ENCODE results near the gene CERS6.

The CERS6 gene

GRCh38 chr2:168538133-168538532 lies 82.1 kb downstream of the CERS6 start:
- DNase-seq: no peak

DNA sequence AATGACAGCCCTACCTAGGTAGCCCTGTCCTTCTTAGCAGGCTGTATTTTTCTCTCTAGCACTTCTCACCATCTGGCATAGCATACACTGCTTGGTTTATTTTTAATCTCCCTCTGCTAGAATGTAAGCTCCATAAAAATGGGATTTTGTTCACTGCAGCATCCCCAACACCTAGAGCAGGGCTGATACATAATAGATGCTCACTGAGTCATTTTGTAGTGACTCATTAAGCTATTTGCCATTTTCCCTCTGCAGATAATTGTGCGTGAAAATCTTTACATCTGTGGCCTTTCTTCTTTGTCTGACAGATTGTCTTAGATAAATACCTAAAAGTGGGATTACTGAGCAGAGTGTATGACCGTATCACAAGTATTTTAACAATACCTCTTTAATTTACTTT lies 82.5 kb downstream of the CERS6 start:
- DNase-seq: no peak

DNA sequence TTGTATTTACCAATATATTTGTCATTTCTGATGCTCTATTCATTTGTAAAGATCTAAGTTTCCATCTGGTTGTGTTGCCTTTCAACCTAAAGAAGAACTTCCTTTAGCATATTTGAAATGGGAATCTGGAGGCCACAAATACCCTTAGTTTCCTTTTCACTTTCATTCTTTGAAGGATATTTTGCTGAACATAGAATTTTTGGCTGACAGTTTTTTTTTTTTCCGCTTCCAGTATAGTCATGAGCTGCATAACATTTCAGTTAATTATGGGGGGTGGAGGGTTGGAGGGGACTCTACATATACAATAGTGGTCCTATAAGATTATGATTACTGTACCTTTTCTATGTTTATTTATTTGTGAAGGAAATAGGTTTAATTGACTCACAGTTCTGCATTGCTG lies 83.9 kb downstream of the CERS6 start:
- DNase-seq: no peak

GRCh38 chr2:168541858-168542257 lies 85.8 kb downstream of the CERS6 start:
- no peak for DNase-seq

DNA sequence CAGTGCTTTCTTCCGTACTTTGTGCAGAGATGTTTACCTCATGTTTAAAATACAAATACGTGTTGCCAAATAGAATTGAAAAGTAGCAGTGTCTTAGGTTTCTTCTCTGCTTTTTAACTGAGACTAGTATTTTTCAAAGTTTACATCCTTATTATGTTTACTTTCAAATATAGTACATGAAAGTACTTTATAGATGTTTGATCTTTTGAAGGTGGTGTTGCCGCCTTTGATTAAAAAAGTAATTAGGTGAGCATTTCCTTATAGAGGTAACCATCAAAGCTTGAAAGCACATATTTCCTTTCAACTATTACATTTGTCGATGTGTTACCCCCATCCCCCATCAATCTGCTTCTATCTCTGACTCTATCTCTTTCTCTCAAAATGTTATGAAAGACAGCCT lies 87.0 kb downstream of the CERS6 start:
- no peak for DNase-seq

DNA sequence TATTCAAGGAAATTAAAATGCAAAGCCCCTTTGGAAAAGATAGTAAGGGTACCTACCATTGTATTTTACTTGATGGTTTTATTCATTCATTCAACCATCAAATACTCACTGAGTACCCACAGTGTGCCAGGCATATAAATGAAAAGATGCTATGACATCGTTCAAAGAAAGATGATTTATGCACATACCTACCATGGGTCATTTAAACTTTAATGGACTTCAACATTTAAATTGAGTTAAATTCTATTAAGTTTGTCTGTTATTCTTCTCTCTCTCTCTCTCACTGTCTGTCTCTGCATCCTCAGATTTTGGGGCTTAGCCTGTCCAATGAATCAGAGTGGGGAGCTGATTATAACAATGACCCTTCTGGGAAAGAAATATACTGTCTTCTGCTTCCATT lies 87.9 kb downstream of the CERS6 start:
- no peak for DNase-seq

DNA sequence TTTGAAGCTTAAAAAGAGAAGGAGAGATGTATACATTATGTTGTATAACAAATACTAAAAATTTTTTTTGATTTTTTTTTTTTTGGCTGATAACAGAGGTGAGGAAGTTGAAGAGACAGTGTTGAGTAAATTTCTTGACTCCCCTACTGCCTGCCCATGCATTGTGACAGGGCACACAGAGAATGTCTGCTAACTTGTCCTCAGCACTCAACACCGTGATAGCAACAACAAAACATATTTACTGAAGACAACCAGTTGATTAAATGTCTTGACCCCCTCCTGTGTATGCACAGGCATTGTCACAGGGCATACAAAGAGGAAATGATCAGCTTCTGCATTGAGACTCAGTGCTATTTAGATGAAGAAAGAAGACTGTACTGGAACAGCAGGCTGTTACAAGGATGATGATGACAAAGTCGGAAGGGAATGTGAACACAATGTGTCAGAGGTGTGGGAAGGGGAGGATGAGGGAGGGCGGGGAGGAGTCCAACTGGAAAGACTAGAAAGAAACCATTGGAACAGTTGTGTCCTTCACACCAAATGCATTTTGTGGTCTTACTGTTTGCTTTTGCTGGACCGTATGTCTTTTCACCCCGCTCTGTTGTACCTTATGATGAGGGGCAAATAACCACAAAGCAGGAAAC lies 89.5 kb downstream of the CERS6 start:
- DNase-seq: no peak

DNA sequence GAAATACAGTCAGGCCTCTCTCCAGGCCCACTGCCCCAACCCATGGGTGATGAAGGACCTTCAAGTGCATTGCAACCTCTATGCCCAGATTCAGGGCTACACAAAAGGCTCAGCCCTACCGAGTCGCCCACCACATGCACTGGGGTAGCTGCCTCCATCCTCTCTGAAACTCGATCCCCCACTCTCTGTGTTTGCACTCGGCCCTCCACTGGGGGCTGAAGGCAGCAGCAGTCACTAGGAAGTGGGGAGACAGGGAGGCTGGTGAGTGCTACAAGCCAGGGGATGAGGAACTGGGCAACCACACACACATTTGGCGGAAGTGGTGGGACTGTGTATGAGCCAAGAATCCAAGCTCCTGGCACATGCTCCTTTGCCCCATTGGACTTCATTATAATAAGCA lies 94.6 kb downstream of the CERS6 start:
- no peak for DNase-seq

- DNase-seq: no peak
Observed at GRCh38 chr2:168552450-168552856, 96.4 kb downstream of the CERS6 start.

DNA sequence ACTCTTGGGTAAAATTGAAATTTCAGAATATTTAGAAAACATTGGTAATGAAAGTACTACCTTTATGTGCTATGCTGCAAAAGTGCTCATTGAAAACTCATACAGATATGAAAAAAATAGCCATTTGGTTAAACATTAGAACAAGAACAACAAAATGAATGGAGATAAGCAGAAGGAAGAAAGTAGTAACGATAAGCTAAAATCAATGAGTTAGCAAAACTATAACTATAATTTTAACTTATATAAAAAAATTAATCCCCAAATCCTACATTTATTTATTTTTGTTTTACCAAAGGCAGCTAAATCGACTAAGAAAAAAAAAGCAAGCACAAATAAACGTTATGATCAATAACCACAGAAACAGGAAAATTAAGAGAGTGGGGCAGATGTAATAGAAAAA lies 99.2 kb downstream of the CERS6 start:
- no peak for DNase-seq

DNA sequence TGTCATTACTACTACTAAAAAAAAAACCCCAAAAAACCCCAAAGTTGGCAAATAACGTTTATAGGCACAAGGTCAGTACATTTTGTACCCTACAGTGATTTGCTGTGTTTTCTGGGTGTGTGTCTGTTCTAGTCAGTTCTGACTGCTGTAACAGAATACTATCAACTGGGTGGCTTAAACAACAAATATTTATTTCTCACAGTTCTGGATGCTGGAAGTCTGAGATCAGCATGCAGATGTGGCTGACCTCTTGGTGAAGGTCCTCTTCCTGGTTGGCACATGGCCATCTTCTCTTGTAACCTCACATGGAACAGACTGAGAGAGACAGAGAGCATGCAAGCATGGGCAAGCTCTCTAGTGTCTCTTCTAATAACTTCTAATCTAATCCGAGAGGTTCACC lies 103.1 kb downstream of the CERS6 start:
- DNase-seq: no peak

DNA sequence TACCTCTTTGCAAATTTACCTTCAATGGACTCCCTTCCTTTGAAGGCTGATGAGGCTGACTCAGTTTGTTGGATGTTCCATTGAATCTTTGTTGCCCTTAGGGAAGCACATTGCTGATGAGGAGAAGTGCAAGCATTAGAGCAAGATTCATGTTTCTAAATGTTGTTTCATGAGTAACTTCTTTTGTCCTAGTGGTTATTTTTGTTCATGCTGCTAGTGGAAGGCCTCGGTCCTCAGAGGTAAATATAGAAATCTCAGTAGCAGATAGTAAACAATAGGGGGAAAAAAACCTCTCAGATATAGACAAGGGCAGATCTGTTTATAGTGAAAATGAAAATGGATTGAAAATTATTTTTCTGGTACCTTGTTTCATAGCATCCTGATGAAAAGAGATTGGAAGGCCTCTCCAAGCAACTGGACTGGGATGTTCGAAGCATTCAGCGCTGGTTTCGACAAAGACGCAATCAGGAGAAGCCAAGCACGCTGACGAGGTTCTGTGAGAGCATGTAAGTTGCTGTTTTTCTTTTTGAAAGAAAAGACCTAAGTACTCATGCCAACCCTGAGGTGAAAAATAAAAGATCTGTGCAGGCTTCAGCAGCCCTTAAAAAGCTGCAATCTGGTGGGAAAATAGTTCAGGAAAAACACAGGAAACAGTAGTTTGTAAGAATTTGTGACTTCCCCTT lies 104.9 kb downstream of the CERS6 start:
- no peak for DNase-seq

GRCh38 chr2:168561991-168562390 lies 105.9 kb downstream of the CERS6 start:
- DNase-seq: no peak

- DNase-seq: no peak
Observed at GRCh38 chr2:168562971-168563370, 106.9 kb downstream of the CERS6 start.

- no peak for DNase-seq
Observed at GRCh38 chr2:168564641-168565040, 108.6 kb downstream of the CERS6 start.

GRCh38 chr2:168565112-168565511 lies 109.0 kb downstream of the CERS6 start:
- no peak for DNase-seq

DNA sequence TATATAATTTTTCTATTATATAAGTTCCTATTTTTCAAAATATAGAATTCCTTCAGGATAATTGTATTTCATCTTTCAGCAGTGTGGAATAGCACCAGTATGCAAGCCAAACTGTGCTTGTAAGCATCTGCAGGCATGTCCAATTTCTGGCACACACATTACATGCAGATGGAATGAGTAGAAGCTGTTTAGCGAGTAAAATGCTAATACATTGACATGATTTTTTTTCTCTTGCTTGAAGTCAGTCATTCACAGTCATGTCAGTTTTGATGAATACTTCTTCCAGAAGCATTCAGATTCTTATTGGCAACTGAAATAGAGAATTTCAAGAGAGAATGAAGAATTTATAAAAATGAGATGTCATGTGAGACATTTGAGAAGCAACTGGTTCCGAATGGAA lies 109.4 kb downstream of the CERS6 start:
- no peak for DNase-seq

GRCh38 chr2:168566974-168567665 lies 111.0 kb downstream of the CERS6 start:
- DNase-seq: no peak

DNA sequence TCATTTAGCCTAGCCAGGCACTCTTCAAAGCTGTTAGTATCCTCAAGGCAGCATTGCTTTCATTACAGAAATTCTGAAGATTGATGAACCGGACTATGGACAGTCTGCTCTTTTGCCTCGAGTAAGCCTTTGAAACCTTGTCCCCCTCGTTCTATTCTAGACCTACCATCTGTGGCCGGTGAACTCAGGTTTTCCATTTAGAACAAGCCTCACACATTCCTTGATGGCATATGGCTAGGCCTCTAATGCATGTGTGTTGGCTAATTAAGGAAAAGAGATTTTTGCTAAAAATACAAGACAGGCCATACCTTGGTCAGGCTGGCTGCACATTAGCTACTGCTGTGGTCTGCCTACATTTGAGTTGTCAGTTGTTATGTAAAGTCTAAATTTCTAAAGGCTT lies 111.8 kb downstream of the CERS6 start:
- DNase-seq: no peak

DNA sequence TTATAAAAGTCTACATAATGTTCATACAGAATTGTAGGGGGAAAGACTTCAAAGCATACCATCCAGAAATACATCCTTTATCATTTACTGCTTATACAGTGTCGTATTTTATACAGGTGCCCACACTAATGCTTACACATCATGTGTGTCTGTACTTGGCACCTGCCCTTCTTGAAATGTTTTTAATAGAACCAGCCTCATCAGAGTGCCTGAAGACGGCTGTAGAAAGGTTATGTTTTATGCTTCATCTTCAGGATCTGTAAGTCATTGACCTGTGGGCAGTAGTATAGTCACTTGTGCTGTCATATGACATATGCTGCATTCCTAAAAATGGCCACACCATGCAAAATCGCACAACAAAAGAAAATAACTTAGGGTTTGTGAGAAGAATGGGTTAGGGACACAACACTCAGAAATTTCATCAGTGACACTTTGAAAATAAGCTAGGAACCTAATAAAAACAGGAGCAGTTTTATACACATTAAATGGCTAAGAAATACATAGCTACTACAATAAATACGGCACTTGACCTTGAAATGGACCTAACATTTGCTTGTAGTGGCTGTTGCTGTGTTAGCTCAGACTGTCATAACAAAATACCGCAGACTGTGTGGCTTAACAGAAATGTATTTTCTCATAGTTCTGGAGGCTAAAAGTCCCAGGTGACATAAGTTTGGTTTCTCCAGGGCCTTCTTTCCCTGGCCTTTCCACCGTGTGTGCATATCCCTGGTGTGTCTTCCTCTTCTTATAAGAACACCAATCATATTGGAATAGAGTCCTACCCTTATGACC lies 112.6 kb downstream of the CERS6 start:
- DNase-seq: no peak

- DNase-seq: no peak
Observed at GRCh38 chr2:168571061-168571460, 115.0 kb downstream of the CERS6 start.

DNA sequence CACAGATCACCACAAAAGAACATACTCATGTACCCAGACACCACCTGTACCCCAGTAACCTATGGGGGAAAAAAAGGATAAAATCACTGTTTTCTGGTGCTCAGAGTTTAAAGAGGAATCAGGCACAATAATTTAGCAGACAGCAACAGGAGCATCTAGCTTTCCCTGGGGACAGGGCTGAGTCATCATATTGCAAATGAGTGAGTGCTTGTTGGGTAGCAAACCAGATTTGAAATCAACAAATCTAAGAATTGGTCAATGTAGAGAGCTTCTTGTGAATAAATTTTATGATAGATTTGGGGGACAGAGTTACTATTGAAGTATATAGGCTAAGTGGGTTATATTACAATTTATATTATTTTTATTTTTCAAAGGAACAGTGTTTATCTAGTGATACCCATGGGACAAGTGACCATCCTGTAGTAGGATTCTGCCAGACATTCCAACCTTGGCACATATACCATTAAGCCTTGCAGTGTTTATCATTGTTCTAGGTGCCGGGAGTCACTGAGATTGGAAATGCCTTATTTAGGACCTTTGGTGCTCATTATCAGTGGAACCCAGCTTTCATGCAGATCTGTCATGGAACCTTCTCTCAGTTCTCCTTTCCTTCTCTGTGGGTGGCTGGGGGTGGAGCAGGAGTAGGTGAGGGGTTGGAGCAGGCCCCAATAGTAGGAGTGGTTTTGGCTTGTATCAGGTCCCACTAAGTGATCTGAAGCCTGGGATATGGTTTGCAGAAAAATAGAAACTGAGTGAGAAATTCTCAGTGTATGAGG lies 117.2 kb downstream of the CERS6 start:
- DNase-seq: peak; percentile 17
